Esophagus squamous epithelium (tissue), 4 donors: Measurements from ENCODE around the gene CIRBP.

ENCODE experiments used
- CTCF ChIP-seq, 6 experiments: fragments of 450-650 bp in 4 of 6; fragments of 200-600 bp in 2 of 6; sonication (generic) in 2 of 6; IDR thresholded peaks; one replicate each; pipeline ENCODE4 v1.5.1; 2016 to 2019; ENCODE audit warnings: antibody characterized with exemption in 6 of 6, mild to moderate bottlenecking in 4 of 6, moderate library complexity in 4 of 6
- POLR2A ChIP-seq, 4 donors: fragments of 450-650 bp; IDR thresholded peaks; one replicate each; pipeline ENCODE4 v1.6.1; 2017; ENCODE audit warnings: antibody characterized with exemption in 4 of 4, mild to moderate bottlenecking in 4 of 4, moderate library complexity in 3 of 4

GRCh38 chr19:1249298-1249989, 19.7 kb upstream of the CIRBP start:
- peak in 1 of 6 experiments; percentile 31 for TF ChIP-seq CTCF (IDR thresholded peaks at IDR 0.05)
- TF ChIP-seq POLR2A (IDR thresholded peaks at IDR 0.05): peak in 3 of 4 donors; percentile 95 to 96 (median 96)
